Measurements from ENCODE around the gene LIPJ. TPM values are rescaled to one million over a fixed set of nuclear protein-coding genes. Genes with fewer than 3 reads are reported as not detected.

The LIPJ gene
- polyA plus RNA-seq, 1 donor from 2014 or later = not detected

DNA sequence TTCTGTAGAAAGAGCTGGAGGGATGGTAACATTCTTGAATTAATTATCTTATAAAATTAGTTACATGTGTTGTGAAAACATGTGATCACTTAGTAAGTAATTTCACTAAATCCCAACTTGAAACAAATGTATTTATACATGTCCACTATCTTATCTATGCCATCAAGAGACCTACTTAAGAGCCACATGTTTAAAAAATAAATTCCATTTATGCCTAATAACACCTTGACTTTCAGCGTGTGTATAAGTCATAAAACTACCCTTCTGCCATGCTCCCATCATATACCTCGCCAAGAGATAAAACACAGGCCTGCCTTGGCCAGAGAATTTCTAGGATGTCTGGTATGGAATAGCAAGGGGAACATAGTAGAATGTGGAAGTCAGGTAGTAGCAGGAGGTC lies 37.3 kb downstream of the LIPJ start:
- Mint-ChIP-seq H3K27me3 (peaks cover 2% of the 10 kb centered on the region), H3K27ac (peak overlapping the region in 1 of 3 donors; percentile 61), H3K4me1 (no peaks in the 10 kb centered on the region), H3K4me3 (no peak overlapping the region), H3K9me3 (peaks cover 0 to 5% (median 1%) of the 10 kb centered on the region in 3 donors), H3K36me3 (no peaks in the 10 kb centered on the region)

- Mint-ChIP-seq H3K27me3 (peaks cover 2% of the 10 kb centered on the region), H3K36me3 (no peaks in the 10 kb centered on the region), H3K4me3 (no peak overlapping the region), H3K9me3 (peaks cover 0 to 5% (median 4%) of the 10 kb centered on the region in 3 donors), H3K27ac (no peak overlapping the region), H3K4me1 (no peaks in the 10 kb centered on the region)
Observed at GRCh38 chr10:88624840-88625239, 38.3 kb downstream of the LIPJ start.

DNA sequence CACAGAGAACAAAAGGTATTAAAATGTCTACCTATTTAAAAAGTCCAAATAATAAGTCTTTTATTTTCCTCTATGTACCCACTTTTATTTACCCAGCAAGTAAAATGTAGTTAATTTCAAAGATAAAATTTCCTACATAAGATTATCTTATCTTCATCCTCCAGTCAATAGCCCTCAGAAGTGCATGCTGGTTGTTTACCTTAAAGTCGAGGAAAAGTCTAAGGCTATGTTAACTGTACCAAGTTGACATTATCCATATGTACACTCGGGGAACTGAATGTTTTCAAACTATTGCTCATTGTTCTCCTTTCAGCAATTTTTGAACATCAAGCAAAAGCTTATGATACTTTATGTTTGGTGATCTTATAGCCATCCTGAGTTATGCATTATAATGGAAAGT lies 53.6 kb downstream of the LIPJ start:
- Mint-ChIP-seq H3K27ac (no peak overlapping the region), H3K4me1 (no peaks in the 10 kb centered on the region), H3K36me3 (peaks cover under 1% of the 10 kb centered on the region), H3K4me3 (no peak overlapping the region), H3K27me3 (peaks cover 13% of the 10 kb centered on the region), H3K9me3 (peaks cover 0 to 2% (median 2%) of the 10 kb centered on the region in 3 donors)

DNA sequence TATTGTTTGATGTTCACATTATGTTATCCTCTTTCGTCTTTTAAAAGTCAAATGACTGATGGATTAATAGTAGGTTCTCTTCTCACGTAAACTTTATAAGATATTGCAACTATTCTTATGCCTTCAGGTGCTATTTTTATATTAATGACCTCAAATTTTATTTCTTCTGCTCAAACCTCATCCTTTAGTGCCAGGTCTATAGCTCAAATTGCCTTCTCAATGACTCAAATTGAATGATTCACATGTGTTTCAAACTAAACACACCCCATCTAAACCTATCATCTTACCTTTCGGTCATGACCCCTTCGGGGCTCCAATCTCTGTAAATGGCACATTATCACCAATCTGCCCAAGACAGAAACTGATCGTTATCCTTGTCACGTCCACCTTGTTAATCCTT lies 55.6 kb downstream of the LIPJ start:
- no peaks in the 10 kb centered on the region for H3K4me1 Mint-ChIP-seq
- peaks cover 0 to 2% (median 2%) of the 10 kb centered on the region in 3 donors for H3K9me3 Mint-ChIP-seq
- no peaks in the 10 kb centered on the region for H3K36me3 Mint-ChIP-seq
- H3K27me3 Mint-ChIP-seq = peaks cover 11% of the 10 kb centered on the region
- no peak overlapping the region for H3K4me3 Mint-ChIP-seq
- H3K27ac Mint-ChIP-seq = no peak overlapping the region

- Mint-ChIP-seq H3K9me3 (peaks cover 0 to 2% (median 2%) of the 10 kb centered on the region in 3 donors), H3K4me3 (no peak overlapping the region), H3K27ac (no peak overlapping the region), H3K27me3 (peaks cover 9% of the 10 kb centered on the region), H3K36me3 (no peaks in the 10 kb centered on the region), H3K4me1 (no peaks in the 10 kb centered on the region)
Observed at GRCh38 chr10:88642963-88643362, 56.4 kb downstream of the LIPJ start.

GRCh38 chr10:88647061-88647615 lies 60.6 kb downstream of the LIPJ start:
- Mint-ChIP-seq H3K27me3 (peaks cover 2% of the 10 kb centered on the region), H3K9me3 (no peaks in the 10 kb centered on the region), H3K36me3 (no peaks in the 10 kb centered on the region), H3K4me1 (no peaks in the 10 kb centered on the region), H3K27ac (peak overlapping the region in 1 of 3 donors; percentile 14), H3K4me3 (no peak overlapping the region)

DNA sequence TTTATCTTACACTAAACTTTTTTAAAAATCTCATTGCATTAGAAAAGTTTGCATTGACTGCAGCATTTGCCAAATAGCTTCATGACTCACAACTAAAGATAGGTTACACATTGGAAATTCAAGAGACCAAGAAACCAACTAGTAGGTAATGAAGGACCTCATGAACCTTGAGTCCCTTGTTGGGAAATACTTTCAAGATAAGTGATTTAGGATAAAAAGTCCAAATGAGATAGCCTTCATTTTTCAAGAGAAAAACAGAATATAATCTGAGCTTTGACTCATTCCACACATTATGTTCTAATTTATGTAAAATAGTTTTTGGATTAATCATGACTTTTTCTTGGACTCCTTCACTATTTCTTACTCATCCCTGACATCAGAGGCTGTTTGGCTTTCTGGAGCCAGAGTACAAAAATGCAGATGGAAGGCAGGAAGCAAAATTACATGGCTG lies 64.6 kb downstream of the LIPJ start:
- H3K27me3 Mint-ChIP-seq = peaks cover 2% of the 10 kb centered on the region
- no peaks in the 10 kb centered on the region for H3K4me1 Mint-ChIP-seq
- no peak overlapping the region for H3K4me3 Mint-ChIP-seq
- H3K36me3 Mint-ChIP-seq = no peaks in the 10 kb centered on the region
- no peak overlapping the region for H3K27ac Mint-ChIP-seq
- H3K9me3 Mint-ChIP-seq = no peaks in the 10 kb centered on the region

- Mint-ChIP-seq H3K9me3 (no peaks in the 10 kb centered on the region), H3K27ac (no peak overlapping the region), H3K4me1 (no peaks in the 10 kb centered on the region), H3K27me3 (peaks cover 2% of the 10 kb centered on the region), H3K4me3 (no peak overlapping the region), H3K36me3 (no peaks in the 10 kb centered on the region)
Observed at GRCh38 chr10:88652616-88653015, 66.1 kb downstream of the LIPJ start.

Other genes starting within 250 kb of the LIPJ start
- gene RNLS, start 3.4 kb upstream of the LIPJ start, polyA plus RNA-seq = 6.8 TPM
- not detected for gene LIPF, start 77.7 kb downstream of the LIPJ start, polyA plus RNA-seq
- not detected for gene LIPK, start 119.5 kb downstream of the LIPJ start, polyA plus RNA-seq
- 0.31 TPM for gene LIPN, start 173.3 kb downstream of the LIPJ start, polyA plus RNA-seq
- not detected for gene LIPM, start 216.0 kb downstream of the LIPJ start, polyA plus RNA-seq